ENCODE measurements around the gene HSF4. TPM values are rescaled to one million over a fixed set of nuclear protein-coding genes. Genes with fewer than 3 reads are reported as not detected.

Gene HSF4
- total and polyA plus RNA-seq, 4 donors, result 5.1 to 62.5 (median 21.0) TPM

DNA sequence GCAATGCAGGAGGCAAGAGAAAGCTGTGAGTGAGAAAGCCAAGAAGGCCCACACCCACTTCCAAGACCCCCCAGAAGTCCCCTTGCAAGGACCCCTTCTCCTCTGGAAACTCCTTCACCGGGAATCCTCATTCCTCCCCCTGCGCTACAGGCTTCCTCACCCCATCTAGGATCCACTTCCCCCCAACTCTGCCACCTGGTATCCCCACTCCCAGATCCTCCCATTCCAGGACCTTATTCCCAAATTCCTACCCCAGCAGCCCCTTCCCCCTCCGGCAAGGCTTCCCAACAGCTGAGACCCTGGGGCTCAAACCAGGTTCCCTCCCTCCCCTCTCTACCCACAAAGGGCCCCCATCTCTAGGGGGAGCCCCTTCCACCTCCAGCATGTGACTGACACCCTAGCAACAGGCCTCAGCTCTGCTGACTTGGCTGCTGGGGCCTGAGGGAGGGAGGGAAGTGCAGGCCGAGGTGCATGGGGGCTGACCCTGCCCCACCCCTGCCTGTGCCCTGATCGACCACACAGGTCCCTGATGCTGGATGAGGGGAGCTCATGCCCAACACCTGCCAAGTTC, 2.1 kb downstream of the HSF4 start:
- Histone ChIP-seq H3K9ac (ENCODE audit: insufficient read depth in 1 of 2, low read length in 2 of 2) (no peak overlapping the region), H3K27me3 (ENCODE audit: control insufficient read depth in 3 of 3, insufficient read depth in 3 of 3, low read length in 2 of 3) (peaks cover 0 to 75% (median 48%) of the 10 kb centered on the region in 3 donors), H3K27ac (ENCODE audit: low read depth in 1 of 2, low read length in 1 of 2) (no peak overlapping the region), H3K36me3 (ENCODE audit: control insufficient read depth in 4 of 4, insufficient read depth in 4 of 4, low read length in 4 of 4) (peaks cover 0 to 5% (median 0%) of the 10 kb centered on the region in 4 donors), H3K4me3 (no peak overlapping the region), H3K4me1 (ENCODE audit: control insufficient read depth in 5 of 5, insufficient read depth in 5 of 5, low read length in 5 of 5) (peaks cover 0 to 42% (median 19%) of the 10 kb centered on the region in 5 donors), H3K9me3 (ENCODE audit: control insufficient read depth in 4 of 4, insufficient read depth in 3 of 4, low read length in 3 of 4) (peaks cover 0 to 2% (median 0%) of the 10 kb centered on the region in 4 donors)
- WGBS, 2 donors, result 73 to 81% methylated on average over 5 of the region's 5 CpGs
- TF ChIP-seq, protein P1, sequence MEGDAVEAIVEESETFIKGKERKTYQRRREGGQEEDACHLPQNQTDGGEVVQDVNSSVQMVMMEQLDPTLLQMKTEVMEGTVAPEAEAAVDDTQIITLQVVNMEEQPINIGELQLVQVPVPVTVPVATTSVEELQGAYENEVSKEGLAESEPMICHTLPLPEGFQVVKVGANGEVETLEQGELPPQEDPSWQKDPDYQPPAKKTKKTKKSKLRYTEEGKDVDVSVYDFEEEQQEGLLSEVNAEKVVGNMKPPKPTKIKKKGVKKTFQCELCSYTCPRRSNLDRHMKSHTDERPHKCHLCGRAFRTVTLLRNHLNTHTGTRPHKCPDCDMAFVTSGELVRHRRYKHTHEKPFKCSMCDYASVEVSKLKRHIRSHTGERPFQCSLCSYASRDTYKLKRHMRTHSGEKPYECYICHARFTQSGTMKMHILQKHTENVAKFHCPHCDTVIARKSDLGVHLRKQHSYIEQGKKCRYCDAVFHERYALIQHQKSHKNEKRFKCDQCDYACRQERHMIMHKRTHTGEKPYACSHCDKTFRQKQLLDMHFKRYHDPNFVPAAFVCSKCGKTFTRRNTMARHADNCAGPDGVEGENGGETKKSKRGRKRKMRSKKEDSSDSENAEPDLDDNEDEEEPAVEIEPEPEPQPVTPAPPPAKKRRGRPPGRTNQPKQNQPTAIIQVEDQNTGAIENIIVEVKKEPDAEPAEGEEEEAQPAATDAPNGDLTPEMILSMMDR (IDR thresholded peaks at IDR 0.05; ENCODE audit: control extremely low read depth, extremely low read depth), result no peak
- ATAC-seq (ENCODE audit: insufficient read depth, low FRiP score), result no peak
- DNase-seq, result no peak

DNA sequence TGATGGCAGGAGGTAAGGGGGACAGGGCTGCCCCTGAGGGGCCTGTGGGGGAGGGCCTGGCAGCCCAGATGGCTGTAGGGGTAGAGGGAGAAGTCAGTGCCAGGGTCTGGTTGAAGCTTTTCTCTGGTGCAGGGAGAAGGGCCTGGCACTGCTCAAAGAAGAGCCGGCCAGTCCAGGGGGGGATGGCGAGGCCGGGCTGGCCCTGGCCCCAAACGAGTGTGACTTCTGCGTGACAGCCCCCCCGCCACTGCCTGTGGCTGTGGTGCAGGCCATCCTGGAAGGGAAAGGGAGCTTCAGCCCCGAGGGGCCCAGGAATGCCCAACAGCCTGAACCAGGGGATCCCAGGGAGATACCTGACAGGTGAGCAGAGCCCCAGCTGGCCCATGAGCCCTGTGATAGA, 3.0 kb downstream of the HSF4 start:
- Histone ChIP-seq H3K27ac (ENCODE audit: low read depth in 1 of 2, low read length in 1 of 2) (no peak overlapping the region), H3K4me1 (ENCODE audit: control insufficient read depth in 5 of 5, insufficient read depth in 5 of 5, low read length in 5 of 5) (peaks cover 0 to 42% (median 19%) of the 10 kb centered on the region in 5 donors), H3K9me3 (ENCODE audit: control insufficient read depth in 4 of 4, insufficient read depth in 3 of 4, low read length in 3 of 4) (peaks cover 0 to 2% (median 0%) of the 10 kb centered on the region in 4 donors), H3K4me3 (no peak overlapping the region), H3K9ac (ENCODE audit: insufficient read depth in 1 of 2, low read length in 2 of 2) (no peak overlapping the region), H3K27me3 (ENCODE audit: control insufficient read depth in 3 of 3, insufficient read depth in 3 of 3, low read length in 2 of 3) (peaks cover 0 to 72% (median 42%) of the 10 kb centered on the region in 3 donors), H3K36me3 (ENCODE audit: control insufficient read depth in 4 of 4, insufficient read depth in 4 of 4, low read length in 4 of 4) (peaks cover 0 to 5% (median 0%) of the 10 kb centered on the region in 4 donors)
- TF ChIP-seq, protein P1 (IDR thresholded peaks at IDR 0.05; ENCODE audit: control extremely low read depth, extremely low read depth), result no peak
- ATAC-seq (ENCODE audit: insufficient read depth, low FRiP score) (no peak), DNase-seq (no peak)
- WGBS, 2 donors, result 94 to 95% methylated on average over 7 of the region's 7 CpGs

DNA sequence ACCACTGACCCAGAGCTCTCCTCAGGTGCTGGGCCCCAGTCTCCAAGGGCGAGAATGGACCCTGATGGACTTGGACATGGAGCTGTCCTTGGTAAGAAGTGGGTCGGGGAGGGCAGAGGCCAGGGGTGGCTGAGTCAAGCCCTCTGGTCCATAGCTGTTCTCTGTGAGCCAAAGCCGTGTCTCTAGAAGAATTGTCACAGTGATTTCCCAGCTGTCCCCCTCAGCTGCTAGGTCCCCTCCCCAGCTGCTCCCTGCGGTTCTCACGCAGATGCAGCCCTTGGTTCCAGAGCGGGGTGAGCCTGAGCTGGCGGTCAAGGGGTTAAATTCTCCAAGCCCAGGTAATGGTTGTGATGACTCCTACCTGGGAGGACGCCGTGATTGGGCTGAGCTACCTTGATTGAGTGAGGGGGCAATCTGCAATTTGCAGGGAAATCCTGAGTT, 4.5 kb downstream of the HSF4 start:
- Histone ChIP-seq H3K36me3 (ENCODE audit: control insufficient read depth in 4 of 4, insufficient read depth in 4 of 4, low read length in 4 of 4) (no peaks in the 10 kb centered on the region), H3K9ac (ENCODE audit: insufficient read depth in 1 of 2, low read length in 2 of 2) (no peak overlapping the region), H3K4me1 (ENCODE audit: control insufficient read depth in 5 of 5, insufficient read depth in 5 of 5, low read length in 5 of 5) (peaks cover 0 to 38% (median 10%) of the 10 kb centered on the region in 5 donors), H3K4me3 (no peak overlapping the region), H3K27ac (ENCODE audit: low read depth in 1 of 2, low read length in 1 of 2) (peak overlapping the region in 1 of 2 donors; percentile 90), H3K9me3 (ENCODE audit: control insufficient read depth in 4 of 4, insufficient read depth in 3 of 4, low read length in 3 of 4) (no peaks in the 10 kb centered on the region), H3K27me3 (ENCODE audit: control insufficient read depth in 3 of 3, insufficient read depth in 3 of 3, low read length in 2 of 3) (peaks cover 0 to 70% (median 41%) of the 10 kb centered on the region in 3 donors)
- ATAC-seq (ENCODE audit: insufficient read depth, low FRiP score) (no peak), DNase-seq (no peak)
- TF ChIP-seq, protein P1 (IDR thresholded peaks at IDR 0.05; ENCODE audit: control extremely low read depth, extremely low read depth), result no peak
- 56 to 57% methylated on average over 9 of the region's 9 CpGs for WGBS, 2 donors

Data from lung (tissue), 12 donors.